GM21360 (cell line): Measurements from ENCODE around the gene UAP1L1.
A peak's percentile ranks its signal among the peaks of the same experiment; 100 is the strongest.
"Not testable (repeated sequence)": the region's sequence is repeated elsewhere in the genome, so short reads cannot be mapped to it uniquely, and the experiment has no call there.

Experiments
- ATAC-seq: cut with Tn5 transposase; IDR thresholded peaks from one replicate; pipeline ENCODE4 v1.9.1; 2021; ENCODE audit warnings: mild to moderate bottlenecking, moderate library complexity; ENCODE audit not compliant: unreplicated experiment

UAP1L1 gene

GRCh38 chr9:137112564-137113384 lies 35.5 kb downstream of the UAP1L1 start:
- no peak for ATAC-seq

- ATAC-seq: no peak
These were observed 36.3 kb downstream of the UAP1L1 start for GRCh38 chr9:137113385-137114159.

- ATAC-seq: no peak
These were observed 36.9 kb downstream of the UAP1L1 start for GRCh38 chr9:137114220-137114612.

DNA sequence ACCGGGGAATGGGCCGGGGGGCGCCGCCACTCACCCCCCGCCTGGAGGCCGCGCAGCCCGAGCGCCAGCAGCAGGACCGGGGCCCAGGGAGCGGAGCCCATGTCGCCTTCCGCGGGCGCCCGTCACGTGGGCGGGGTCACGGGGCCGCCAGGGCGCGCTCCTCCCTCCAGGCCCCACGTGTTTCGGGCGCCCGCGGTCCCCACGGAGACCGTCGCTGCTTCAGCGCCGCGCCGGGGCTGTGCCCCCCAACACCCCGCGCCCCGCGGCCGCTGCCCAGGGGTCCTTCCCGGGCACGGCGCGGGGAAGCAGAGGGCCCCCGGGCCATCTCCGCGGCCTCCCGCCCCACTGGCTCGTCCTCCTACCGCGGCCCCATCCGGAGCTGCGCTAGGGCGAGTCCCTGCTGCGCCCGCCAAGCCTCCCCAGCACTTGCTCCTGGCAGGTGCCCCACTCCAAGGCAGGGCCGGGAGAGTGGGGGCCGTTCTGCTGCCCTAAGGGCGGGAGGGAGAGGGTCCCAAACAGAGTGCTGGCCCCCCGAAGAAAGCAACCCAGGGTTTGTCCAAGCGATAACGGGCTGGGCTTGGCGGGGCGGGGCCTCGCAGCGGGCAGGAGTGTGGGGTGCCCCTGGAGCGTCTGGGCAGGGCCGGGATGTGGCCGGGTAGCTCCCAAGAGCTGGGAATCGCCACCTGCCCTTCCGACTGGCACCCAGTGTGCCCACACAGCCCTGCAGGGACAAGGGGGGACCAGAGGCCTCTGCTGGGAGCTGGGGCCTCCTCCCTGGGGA lies 37.5 kb downstream of the UAP1L1 start, which contains the start of gene DPP7:
TSS of gene DPP7 (minus strand) at position 121 of the 781 bp plus-strand sequence. CDS start at position 101, 20 bp downstream.
- ATAC-seq: peak; percentile 62

DNA sequence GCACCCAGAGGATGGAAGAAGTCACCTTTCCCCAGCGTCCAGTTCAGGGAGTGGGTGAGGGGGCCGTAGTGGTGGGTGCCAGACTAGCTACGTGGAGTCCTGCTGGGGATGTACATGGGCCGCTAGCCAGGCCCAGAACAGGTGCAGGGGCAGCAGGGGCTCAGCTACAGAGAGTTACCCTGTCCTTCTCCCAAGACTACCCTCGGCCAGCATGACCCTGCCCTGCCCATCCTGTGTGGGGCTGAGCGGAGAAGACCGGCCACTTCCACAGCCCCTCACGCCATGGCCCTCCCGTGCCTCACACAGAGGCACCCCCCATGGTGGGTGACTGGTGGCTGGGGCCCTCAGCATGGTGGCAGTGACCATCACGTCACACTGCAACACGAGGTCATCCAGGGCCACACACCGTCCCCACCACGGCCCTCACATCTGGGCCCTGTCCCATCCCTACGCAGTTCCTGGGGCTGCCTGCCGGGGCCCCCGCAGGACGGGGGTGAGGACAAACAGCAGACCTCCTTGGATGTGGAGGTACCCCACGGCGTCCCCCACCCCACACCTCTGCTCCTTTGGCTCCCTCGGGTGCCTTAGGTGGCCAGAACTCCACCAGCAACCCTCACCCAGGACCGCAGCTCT lies 38.2 kb downstream of the UAP1L1 start:
- no peak for ATAC-seq

GRCh38 chr9:137116027-137116507 lies 38.8 kb downstream of the UAP1L1 start:
- no peak for ATAC-seq

GRCh38 chr9:137116728-137117127 lies 39.4 kb downstream of the UAP1L1 start:
- no peak for ATAC-seq

DNA sequence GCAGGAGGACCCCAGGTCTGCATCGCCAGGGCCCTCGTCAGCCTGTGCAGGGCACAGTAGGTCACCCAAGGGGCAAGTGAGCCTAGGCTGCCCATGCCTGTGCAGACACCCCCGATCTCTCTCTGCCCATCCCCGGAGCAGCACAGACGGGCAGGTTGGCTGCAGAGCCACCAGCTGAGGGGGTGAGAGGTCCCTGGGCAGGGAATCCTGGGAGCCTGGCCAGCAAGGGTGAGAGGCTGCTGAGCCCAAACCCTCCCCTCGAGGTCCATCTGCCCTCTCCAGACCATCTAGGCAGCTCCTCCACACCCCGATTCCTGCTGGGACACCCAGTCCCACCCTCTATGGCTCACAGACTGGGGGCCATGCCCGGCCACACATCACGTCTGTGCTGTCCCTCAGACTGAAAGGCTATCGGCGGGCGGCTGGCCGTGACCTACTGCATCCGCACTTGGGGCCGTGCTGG lies 40.0 kb downstream of the UAP1L1 start:
- no peak for ATAC-seq

GRCh38 chr9:137118092-137118603 lies 40.8 kb downstream of the UAP1L1 start:
- ATAC-seq: not testable (repeated sequence)

DNA sequence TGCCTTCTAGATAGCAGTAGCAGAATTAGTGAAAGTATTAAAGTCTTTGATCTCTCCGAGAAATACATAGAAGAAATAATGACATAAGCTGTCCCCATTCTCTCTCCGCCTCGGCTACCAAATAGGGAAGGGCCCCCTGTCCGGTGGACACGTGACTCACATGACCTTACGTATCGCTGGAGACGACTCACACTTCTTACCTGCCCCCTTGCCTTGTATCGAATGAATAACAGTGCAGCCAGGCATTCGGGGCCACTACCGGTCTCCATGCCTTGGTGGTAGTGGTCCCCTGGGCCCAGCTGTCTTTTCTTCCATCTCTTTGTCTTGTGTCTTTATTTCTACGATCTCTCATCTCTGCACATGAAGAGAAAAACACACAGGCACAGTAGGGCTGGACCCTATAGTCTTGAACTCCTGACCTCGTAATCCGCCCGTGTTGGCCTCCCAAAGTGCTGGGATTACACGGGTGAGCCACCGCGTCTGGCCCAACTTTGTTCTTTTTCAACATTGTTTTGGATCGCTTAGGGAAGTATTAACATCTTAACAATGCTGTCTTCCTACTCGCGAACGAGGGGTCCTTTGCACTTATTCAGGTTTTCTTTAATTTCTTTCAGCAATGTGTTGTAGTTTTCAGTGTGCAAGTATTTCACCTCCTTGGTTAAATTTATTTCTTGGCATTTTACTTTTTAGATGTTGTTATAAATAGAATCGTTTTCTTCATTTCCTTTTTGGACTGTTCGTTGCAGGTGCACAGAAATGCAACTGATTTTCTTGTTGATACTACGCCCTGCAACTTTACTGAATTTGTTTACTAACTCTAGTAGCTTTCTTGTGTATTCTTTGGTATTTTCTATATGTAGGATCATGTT lies 44.8 kb downstream of the UAP1L1 start:
- not testable (repeated sequence) for ATAC-seq

DNA sequence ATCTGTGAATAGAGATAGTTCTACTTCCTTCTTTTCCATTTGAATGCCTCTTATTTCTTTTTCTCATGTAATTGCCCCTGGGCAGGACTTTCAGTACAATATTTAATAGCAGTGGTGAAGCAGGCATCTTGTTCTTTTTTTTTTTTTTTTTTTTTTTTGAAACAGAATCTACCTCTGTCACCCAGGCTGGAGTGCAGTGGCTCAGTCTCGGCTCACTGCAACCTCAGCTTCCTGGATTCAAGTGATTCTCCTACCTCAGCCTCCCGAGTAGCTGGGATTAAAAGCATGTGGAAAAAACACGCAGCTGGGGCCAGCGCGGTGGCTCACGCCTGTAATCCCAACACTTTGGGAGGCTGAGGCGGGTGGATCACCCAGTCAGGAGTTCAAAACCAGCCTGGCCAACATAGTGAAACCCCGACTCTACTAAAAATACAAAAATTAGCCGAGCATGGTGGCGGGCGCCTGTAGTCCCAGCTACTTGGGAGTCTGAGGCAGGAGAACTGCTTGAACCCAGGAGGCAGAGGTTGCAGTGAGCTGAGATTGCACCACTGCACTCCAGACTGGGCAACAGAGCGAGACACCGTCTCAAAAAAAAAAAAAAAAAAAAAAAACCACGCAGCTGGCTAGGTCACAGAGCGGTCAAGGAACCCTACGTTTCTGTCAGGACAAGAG lies 45.6 kb downstream of the UAP1L1 start:
- not testable (repeated sequence) for ATAC-seq

DNA sequence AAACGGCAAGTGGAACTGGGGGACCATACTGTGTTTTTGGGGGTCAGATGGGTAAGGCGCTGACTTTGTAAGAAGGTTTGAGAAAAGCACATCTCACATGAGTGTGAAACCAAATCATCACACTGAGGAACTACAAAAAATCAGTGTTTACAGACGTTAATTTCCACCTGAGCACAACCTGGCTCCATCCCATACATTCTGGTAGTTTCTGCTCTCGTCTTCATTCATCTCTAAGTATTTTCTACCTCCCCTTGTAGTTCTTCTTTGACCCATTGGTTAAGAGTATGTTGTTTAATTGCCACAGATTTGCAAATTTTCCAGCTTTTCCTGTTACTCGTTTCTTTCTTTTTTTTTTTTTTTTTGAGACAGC lies 46.1 kb downstream of the UAP1L1 start:
- ATAC-seq: no peak

DNA sequence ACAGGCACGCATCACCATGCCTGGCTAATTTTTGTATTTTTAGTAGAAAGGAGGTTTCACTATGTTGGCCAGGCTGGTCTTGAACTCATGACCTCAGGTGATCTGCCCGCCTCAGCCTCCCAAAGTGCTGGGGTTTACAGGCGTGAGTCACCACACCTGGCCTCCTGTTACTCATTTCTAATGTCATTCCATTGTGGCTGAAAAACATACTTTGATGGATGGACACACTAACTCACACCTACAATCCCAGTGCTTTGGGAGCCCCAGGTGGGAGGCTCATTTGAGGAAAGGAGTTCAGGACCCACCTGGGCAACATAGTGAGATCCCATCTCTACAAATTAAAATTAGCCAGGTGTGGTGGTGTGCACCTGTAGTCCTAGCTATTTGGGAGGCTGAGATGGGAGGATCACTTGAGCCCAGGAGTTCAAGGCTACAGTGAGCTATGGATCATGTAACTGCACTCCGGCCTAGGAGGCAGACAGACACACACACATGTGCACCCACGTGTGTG lies 46.7 kb downstream of the UAP1L1 start:
- not testable (repeated sequence) for ATAC-seq

- no peak for ATAC-seq
These were observed 49.5 kb downstream of the UAP1L1 start for GRCh38 chr9:137126786-137127185.

DNA sequence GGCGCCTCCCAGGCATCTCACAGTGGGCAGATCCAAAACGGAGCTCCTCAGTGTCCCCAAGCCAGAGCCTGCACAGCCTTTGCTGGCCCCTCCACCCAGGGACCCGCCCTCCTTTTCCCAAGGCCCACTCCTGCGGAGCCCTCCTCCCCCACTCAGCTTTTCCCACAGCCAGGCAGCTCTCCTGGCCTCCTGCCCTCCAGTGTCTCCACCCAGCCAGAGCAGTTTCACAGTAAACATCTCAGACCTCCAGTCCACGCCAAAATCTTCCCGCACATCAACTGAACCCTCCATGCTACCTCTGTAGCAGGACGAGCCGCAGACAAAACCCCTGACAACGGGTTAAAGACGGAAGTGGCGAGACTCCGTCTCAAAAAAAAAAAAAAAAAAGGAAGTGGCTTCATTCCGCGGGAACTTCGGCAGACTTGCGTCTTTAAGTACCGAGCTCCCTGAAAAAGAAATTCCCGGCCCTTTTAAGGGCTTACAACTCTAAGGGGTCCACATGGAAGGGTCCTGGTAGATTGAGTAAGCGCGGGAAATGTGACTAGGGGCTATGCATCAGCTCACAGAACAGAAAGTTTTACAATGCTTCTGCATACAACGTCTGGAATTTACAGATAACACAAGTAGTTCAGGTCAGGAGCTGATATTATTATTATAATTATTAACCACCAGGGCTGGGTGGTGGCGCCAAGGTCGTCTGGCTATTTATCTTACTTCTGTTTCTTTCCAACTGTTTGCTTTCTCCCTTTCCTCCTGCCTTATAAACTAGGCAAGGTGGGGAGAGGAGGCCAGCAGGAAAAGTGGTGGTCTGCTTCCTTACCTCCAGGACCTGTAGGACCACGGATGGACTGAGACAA lies 50.2 kb downstream of the UAP1L1 start:
- ATAC-seq: no peak

DNA sequence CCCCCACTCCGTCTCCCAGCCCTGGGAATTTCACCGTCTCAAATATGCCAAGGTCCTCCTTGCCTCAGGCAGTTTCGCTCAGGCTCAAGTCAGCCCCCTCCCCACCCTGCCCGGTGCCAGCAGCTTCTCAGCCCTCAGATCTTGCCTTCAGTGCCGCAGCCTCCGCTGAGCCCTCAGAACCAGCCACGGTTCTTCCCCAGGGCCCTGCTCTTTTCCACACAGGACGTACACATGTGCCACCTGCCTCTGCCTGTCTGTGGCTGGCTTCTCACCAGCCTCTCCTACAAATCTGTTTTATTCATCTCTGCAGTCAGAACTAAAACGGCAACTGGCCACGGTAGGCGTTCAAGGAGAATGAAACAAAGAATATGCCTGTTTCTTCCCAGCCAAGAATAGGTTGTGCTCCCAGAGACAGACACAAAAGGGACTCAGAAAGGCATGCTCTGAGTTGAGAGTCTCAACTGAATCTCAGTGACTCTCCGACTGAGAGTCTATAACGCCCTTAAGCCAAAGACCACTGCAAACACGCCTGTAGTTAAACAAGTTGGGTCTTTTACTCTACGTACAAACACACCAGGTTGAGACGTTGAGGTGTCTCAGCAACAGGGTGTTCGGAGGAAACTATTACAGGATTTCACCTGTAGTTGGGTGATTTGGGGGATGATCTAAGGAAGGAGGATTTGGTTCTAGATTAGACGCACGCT lies 51.0 kb downstream of the UAP1L1 start:
- no peak for ATAC-seq

DNA sequence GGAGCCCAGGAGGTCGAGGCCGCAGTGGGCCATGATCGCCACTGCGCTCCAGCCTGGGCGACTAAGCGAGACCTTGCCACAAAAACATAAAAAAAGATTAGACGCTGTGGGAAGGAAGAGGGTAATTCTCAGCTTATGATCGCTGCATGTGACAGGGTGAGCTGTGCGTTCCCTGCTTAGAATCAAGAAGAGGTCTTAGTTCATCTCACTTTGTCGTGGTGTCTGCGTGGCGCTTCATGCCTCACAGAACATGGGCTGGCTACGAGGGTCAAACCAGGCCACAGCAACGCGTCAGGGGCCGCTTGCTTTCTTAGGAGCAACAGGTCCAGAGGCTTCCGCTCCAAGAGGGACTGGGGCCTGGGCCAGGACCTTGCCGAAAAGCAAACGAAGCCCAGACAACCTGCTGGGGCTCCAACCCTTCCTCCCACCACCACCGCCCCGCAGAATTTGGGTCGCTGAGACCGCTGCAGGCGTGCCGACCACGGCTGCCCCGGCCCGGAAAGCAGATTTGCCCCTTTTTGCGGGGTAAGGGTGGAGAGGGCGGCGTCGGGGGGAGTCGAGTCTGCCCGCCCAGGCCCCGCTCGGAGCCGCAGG lies 51.6 kb downstream of the UAP1L1 start:
- peak; percentile 5 for ATAC-seq
